ENCODE data around the gene GC.

DNA sequence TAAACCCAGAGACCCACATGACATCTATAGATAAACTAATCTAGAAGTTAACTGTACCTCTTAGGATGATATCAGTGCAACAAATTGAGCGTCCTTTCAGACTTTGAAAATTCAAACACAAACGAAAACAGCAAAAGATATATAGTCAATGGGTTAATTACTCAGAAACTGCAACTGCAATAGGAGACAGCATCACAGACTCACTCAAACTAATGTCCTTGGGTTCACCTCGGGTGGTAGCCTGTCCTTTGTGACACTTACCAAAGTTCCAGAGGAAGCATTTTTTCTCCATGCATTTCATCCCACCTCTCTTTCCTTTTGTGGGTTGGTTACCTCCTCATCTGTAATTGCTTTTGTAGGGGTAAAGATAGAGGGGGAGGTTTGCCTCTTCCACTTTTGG, 9.7 kb downstream of the GC start:
- TF ChIP-seq EZH2 (IDR thresholded peaks at IDR 0.05) (no peak), SRF (IDR thresholded peaks at IDR 0.05; ENCODE audit: low read depth) (no peak), TCF7L2 (IDR thresholded peaks at IDR 0.05; ENCODE audit: borderline replicate concordance, extremely low read depth, insufficient read depth, insufficient read length) (no peak), POLR2A (IDR thresholded peaks at IDR 0.05; ENCODE audit: borderline replicate concordance, extremely low read depth, insufficient read depth, insufficient read length) (no peak), ZFX (IDR thresholded peaks at IDR 0.05) (no peak), EZH2phosphoT487 (IDR thresholded peaks at IDR 0.05; ENCODE audit: borderline replicate concordance) (no peak), SIN3A (IDR thresholded peaks at IDR 0.05; ENCODE audit: low read depth) (no peak)
- TF ChIP-seq, protein P1, sequence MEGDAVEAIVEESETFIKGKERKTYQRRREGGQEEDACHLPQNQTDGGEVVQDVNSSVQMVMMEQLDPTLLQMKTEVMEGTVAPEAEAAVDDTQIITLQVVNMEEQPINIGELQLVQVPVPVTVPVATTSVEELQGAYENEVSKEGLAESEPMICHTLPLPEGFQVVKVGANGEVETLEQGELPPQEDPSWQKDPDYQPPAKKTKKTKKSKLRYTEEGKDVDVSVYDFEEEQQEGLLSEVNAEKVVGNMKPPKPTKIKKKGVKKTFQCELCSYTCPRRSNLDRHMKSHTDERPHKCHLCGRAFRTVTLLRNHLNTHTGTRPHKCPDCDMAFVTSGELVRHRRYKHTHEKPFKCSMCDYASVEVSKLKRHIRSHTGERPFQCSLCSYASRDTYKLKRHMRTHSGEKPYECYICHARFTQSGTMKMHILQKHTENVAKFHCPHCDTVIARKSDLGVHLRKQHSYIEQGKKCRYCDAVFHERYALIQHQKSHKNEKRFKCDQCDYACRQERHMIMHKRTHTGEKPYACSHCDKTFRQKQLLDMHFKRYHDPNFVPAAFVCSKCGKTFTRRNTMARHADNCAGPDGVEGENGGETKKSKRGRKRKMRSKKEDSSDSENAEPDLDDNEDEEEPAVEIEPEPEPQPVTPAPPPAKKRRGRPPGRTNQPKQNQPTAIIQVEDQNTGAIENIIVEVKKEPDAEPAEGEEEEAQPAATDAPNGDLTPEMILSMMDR (IDR thresholded peaks at IDR 0.05 in 2 of 3, conservative IDR thresholded peaks at IDR 0.05 in 1 of 3; ENCODE audit: borderline replicate concordance in 1 of 3, insufficient read depth in 1 of 3, low read depth in 2 of 3, low read length in 2 of 3) = no peak
- TF ChIP-seq, protein P2, sequence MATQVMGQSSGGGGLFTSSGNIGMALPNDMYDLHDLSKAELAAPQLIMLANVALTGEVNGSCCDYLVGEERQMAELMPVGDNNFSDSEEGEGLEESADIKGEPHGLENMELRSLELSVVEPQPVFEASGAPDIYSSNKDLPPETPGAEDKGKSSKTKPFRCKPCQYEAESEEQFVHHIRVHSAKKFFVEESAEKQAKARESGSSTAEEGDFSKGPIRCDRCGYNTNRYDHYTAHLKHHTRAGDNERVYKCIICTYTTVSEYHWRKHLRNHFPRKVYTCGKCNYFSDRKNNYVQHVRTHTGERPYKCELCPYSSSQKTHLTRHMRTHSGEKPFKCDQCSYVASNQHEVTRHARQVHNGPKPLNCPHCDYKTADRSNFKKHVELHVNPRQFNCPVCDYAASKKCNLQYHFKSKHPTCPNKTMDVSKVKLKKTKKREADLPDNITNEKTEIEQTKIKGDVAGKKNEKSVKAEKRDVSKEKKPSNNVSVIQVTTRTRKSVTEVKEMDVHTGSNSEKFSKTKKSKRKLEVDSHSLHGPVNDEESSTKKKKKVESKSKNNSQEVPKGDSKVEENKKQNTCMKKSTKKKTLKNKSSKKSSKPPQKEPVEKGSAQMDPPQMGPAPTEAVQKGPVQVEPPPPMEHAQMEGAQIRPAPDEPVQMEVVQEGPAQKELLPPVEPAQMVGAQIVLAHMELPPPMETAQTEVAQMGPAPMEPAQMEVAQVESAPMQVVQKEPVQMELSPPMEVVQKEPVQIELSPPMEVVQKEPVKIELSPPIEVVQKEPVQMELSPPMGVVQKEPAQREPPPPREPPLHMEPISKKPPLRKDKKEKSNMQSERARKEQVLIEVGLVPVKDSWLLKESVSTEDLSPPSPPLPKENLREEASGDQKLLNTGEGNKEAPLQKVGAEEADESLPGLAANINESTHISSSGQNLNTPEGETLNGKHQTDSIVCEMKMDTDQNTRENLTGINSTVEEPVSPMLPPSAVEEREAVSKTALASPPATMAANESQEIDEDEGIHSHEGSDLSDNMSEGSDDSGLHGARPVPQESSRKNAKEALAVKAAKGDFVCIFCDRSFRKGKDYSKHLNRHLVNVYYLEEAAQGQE (IDR thresholded peaks at IDR 0.05; ENCODE audit: low read depth) = no peak
- TF ChIP-seq, protein P3, sequence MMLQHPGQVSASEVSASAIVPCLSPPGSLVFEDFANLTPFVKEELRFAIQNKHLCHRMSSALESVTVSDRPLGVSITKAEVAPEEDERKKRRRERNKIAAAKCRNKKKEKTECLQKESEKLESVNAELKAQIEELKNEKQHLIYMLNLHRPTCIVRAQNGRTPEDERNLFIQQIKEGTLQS (IDR thresholded peaks at IDR 0.05) = no peak
- TF ChIP-seq, protein P4, sequence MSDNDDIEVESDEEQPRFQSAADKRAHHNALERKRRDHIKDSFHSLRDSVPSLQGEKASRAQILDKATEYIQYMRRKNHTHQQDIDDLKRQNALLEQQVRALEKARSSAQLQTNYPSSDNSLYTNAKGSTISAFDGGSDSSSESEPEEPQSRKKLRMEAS (IDR thresholded peaks at IDR 0.05) = no peak
